ENCODE results near the gene HCST.
"Not testable (repeated sequence)": the region's sequence is repeated elsewhere in the genome, so short reads cannot be mapped to it uniquely, and the experiment has no call there.

Gene HCST

DNA sequence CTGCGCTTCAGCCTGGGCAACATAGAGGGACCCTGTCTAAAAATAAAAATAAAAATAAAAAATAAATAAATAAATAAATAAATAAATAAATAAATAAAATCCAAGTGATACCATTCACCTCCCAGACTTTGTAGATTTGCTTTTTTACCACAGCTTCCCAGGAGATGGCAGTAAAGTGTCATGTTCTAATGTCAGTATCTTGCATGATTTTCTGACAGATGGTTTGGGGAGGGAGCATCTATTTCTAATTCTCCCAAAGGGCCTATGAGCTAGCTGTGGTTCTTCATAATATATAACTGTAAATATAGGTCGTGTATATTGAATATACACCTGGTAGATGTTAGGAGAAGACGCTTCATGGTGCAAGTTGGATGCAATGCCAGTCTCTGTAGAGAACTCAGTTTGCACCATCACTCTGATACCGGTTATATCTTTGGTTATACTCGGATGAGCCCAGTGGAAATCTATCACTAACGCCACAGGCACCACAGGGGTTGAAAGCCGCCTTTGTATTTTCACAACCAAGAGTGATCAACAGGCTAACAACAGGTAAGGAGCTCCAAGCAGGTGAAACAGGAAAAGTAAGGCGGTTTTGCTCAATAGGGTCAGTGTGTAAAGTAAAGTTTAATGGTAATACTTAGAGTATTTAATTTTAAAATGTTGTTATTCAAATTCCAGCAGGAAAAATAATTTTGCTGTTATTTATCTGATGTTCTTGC is 20.1 kb upstream of the HCST start:
- DNase-seq, result no peak

DNA sequence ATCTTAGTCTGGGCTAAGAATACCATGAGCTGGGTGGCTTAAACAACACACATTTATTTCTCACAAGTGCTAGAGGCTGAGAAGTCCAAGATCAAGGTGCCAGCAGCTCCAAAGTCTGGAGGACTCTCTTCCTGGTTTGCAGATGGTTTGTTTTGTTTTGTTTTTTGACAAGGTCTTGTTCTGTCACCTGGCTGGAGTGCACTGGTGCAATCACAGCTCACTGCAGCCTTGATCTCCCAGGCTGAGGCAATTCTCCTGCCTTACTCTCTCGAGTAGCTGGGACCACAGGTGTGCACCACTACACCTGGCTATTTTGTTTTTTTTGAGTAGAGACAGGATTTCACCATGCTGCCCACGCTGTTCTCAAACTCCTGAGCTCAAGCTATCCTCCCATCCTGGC is 18.4 kb upstream of the HCST start:
- DNase-seq, result no peak

DNA sequence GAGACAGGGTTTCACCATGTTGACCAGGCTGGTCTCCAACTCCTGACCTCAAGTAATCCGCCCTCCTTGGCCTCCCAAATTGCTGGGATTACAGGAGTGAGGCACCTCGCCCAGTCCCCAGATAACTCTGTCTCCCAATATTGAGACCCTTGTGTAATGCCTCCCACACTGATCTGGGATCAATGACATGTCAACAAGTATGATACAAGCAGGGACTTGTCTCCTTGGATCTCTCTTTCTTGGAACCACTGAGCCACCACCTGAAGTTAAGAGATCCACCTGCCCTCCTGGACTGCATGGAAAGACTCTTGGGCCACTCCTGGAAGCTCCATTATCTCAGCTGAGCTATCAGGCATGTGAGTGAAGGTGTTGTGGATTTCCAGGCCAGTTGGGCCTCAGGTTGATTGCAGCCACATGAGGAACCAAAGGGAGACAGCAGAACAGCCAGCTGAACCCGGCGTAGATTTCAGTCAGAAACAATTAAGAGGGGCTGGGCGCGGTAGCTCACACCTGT is 17.0 kb upstream of the HCST start:
- no peak for DNase-seq

DNA sequence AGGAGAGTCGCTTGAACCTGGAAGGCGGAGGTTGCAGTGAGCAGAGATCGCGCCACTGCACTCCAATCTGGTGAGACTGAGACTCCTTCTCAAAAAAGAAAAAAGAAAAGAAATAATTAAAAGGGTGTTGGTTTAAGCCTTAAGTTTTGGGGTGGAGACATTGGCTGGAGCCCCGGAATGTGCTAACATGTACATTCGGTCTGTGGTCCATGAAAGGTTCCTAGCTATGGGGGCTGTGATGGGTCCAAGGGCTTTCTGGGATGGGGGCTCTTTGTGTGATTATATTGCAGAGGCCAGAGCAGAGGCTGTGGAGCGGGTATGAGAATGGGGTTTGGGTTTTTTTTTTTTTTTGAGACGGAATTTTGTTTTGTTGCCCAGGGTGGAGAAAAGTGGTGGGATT is 16.4 kb upstream of the HCST start:
- DNase-seq, result no peak

- no peak for DNase-seq
Measured at GRCh38 chr19:35887197-35887596, 15.1 kb upstream of the HCST start.

- DNase-seq, result no peak
Measured at GRCh38 chr19:35888398-35888797, 13.9 kb upstream of the HCST start.

DNA sequence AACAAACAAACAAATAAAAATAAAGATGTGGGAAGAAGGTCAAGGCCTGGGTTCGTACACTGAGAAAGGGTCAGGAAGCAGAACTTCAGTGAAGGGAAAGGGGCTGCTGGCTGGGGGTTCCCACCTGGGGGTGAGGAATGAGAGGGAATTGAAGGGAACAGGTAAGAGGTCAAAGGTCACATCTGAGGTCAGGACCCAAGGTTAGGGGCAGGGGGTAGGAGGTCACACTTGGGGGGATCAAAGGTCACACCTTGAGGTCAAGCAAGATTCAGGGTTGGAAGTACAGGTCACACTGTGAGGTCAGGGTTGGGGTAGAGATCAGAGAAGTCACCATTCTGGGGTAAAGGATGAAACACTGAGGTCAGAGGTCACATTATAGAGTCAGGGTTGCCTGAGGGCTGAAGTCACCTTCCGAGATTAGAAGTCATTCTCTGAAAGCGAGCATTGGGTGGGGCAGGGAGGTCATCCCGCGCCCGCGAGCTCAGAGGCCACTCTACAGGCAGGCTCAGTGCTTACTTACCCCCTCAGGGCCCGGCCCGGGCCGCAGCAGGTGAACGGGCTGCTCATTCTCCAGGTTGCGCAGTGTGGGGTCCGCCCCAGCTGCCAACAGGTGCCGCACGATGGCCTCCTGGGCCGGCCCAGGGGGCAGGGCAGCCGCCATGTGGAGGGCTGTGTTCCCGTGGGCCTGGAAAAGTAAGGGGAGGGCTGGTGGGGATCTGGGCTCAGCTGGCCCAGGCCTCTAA is 12.8 kb upstream of the HCST start:
- no peak for DNase-seq

GRCh38 chr19:35890113-35890650 is 12.1 kb upstream of the HCST start:
- DNase-seq, result no peak

- not testable (repeated sequence) for DNase-seq
Measured at GRCh38 chr19:35891819-35892218, 10.5 kb upstream of the HCST start.

GRCh38 chr19:35894342-35894741 is 8.0 kb upstream of the HCST start:
- no peak for DNase-seq

GRCh38 chr19:35895911-35896642 is 6.3 kb upstream of the HCST start:
- DNase-seq, result no peak

DNA sequence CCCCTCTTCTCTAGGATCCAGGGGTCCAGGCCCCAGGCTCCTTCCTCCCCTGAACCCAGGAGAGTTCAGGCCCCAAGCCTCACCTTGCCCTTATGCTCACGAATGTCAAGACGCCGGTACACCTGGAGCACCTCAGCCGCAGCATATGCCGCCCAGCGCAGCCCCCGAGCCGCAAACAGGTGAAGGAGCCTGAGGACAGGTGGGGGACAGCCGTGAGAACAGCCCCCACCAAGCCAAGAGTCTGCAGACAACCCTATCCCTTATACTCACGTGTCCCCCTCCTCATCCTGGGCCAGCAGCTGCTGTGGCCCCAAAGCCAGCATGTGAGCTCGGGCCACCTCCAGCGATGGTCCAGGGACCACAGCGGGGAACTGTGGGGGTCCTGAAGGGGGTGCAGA is 5.7 kb upstream of the HCST start:
- DNase-seq, result no peak

- no peak for DNase-seq
Measured at GRCh38 chr19:35897706-35898451, 4.5 kb upstream of the HCST start.

- no peak for DNase-seq
Measured at GRCh38 chr19:35898499-35898809, 3.9 kb upstream of the HCST start.

GRCh38 chr19:35899547-35900214 is 2.6 kb upstream of the HCST start:
- peak; percentile 90 for DNase-seq

DNA sequence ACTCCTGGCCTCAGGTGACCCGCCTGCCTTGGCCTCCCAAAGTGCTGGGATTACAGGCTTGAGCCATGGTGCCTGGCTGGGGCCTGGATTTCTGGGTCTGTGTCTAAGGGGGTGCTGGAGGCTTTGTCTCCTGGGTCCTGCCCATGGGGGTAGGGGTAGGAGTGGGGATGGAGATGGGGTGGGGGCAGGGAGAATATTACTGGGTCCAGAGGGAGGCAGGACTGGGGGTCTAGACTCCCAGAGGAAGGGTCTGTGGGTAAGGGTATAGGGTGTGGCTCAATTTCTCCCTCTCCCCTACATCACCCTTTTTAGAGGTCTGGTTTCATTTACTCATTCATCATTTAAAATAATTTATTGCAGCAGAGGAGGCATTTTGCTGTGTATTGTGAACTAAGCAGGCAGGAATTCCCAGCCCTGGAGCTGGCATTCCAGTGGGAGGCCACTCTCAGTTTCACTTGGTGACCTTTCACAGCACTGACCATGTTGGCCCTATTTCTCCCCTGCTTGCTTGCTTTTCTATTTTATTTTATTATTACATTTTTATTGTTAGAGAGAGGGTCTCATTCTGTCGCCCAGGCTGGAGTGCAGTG is 1.2 kb upstream of the HCST start:
- no peak for DNase-seq

DNA sequence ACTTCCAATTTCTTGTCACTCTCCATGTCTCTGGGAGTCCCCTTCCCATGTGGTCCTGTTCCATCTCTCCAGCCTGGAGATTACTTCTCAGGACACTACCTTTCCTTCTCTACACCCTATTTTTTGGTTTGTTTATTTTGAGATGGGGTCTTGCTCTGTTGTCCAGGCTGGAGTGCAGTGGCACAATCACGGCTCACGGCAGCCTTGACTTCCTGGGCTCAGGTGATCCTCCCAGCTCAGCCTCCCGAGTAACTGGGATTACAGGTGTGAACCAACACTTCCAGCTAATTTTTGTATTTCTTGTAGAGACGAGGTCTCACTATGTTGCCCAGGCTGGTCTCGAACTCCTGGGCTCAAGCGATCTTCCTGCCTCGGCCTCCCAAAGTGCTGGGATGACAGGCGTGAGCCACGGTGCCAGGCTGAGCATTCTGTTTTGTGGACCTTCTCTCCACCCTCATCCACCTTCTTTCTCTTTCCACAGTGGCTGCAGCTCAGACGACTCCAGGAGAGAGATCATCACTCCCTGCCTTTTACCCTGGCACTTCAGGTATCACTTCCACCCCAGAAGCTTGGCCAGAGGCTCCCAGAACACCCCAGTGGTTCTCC is 644 bp downstream of the HCST start:
- DNase-seq, result no peak

GRCh38 chr19:35903550-35904179 is 1.3 kb downstream of the HCST start:
- peak; percentile 85 for DNase-seq

DNA sequence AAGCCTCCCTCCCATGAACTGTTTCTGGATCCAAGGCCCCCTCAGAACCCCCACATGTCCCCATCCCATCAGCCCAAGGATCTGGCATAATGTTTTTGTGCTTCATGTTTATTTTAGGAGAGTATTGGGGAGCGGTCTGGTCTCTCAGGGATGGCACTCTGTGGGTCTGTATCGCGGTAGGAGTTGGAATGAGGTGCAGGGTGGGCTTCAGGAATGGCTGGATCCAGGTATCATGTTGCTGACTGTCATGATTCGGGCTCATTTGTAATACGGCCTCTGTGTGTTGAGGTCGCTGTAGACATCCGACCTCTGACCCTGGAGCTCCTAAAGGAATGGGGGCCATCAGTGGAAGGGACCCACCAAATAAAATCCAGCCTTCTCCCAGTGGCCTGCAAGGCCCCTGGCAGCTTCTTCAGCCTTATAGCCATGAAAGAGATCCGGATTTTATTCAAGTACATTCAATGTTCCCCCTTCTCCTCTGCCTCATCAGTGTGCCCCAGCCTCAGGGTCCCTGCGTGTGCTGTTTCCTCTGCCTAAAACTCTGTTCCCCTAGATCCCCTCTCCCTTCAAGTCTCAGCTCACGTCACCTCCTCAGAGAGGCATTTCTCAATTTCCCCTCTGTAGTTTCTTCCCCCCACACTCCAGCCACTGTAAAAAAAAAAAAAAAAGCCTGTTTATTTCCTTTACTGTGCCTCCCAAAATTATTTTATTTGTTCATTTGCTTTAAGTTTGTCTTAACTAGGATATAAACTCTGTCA is 2.2 kb downstream of the HCST start:
- no peak for DNase-seq

GRCh38 chr19:35905178-35905727 is 2.9 kb downstream of the HCST start:
- no peak for DNase-seq

Data from activated naive CD4-positive, alpha-beta T cell treated with Interleukin-2 at 50 U/mL for 16 hours (primary cell).